ENCODE measurements around the gene TGM2. TPM values are rescaled to one million over a fixed set of nuclear protein-coding genes. Genes with fewer than 3 reads are reported as not detected.

The TGM2 gene
- polyA plus RNA-seq, 1 donor (not counting 4 experiments of a cell fraction or from before 2014, with no cell fraction given) = 18.7 TPM

- no peak overlapping the region for H3K27ac ChIP-seq (ENCODE audit: control insufficient read depth, insufficient read depth, low read length)
- no peak for FAIRE-seq
- DNase-seq (ENCODE audit: low read depth, low spot score) = no peak
- no peaks in the 10 kb centered on the region for H4K20me1 ChIP-seq (ENCODE audit: control insufficient read depth, extremely low read depth, insufficient read depth, low read length)
- H3K9ac ChIP-seq (ENCODE audit: control insufficient read depth, extremely low read depth, insufficient read depth, low read length) = no peak overlapping the region
- no peak for TF ChIP-seq EZH2 (IDR thresholded peaks at IDR 0.05; ENCODE audit: low read length)
- no peak for TF ChIP-seq CTCF (optimal IDR thresholded peaks at IDR 0.05 in 1 of 3, IDR thresholded peaks at IDR 0.05 in 1 of 3, conservative IDR thresholded peaks at IDR 0.05 in 1 of 3; ENCODE audit: extremely low read depth in 1 of 3, insufficient read depth in 2 of 3, low read length in 3 of 3)
- no peak overlapping the region for H2AFZ ChIP-seq (ENCODE audit: control insufficient read depth, low read length)
- no peak overlapping the region for H3K4me3 ChIP-seq (ENCODE audit: control insufficient read depth in 2 of 3, extremely low read depth in 1 of 3, insufficient read depth in 2 of 3, low read depth in 1 of 3, low read length in 3 of 3)
- no peaks in the 10 kb centered on the region for H3K79me2 ChIP-seq (ENCODE audit: control insufficient read depth, insufficient read depth, low read length)
- H3K9me1 ChIP-seq (ENCODE audit: control insufficient read depth, extremely low read depth, insufficient read depth, low read length) = no peaks in the 10 kb centered on the region
- no peak overlapping the region for H3K4me2 ChIP-seq (ENCODE audit: control insufficient read depth, extremely low read depth, insufficient read depth, low read depth, low read length)
- no peaks in the 10 kb centered on the region for H3K9me3 ChIP-seq (ENCODE audit: control insufficient read depth, low read depth, low read length)
- no peaks in the 10 kb centered on the region for H3K36me3 ChIP-seq (ENCODE audit: control insufficient read depth in 2 of 2, extremely low read depth in 1 of 2, insufficient read depth in 2 of 2, low read length in 2 of 2)
- H3K27me3 ChIP-seq (ENCODE audit: control insufficient read depth, extremely low read depth, insufficient read depth, low read length) = no peaks in the 10 kb centered on the region
- dilution Hi-C loops (cut with MboI; ENCODE audit: extremely low pct_ligation_motif_present, low sequenced_read_pairs) = no loop called here
- peaks cover 7% of the 10 kb centered on the region for H3K4me1 ChIP-seq (ENCODE audit: control insufficient read depth, extremely low read depth, insufficient read depth, low read length)
These were observed 43.5 kb upstream of the TGM2 start for GRCh38 chr20:38208523-38208922.

GRCh38 chr20:38208088-38208487 is 43.0 kb upstream of the TGM2 start:
- dilution Hi-C loops (cut with MboI; ENCODE audit: extremely low pct_ligation_motif_present, low sequenced_read_pairs) = no loop called here
- TF ChIP-seq CTCF (optimal IDR thresholded peaks at IDR 0.05 in 1 of 3, IDR thresholded peaks at IDR 0.05 in 1 of 3, conservative IDR thresholded peaks at IDR 0.05 in 1 of 3; ENCODE audit: extremely low read depth in 1 of 3, insufficient read depth in 2 of 3, low read length in 3 of 3) = no peak
- TF ChIP-seq EZH2 (IDR thresholded peaks at IDR 0.05; ENCODE audit: low read length) = no peak
- H3K4me2 ChIP-seq (ENCODE audit: control insufficient read depth, extremely low read depth, insufficient read depth, low read depth, low read length) = no peak overlapping the region

More at GRCh38 chr20:38208088-38208487, 43.0 kb upstream of the TGM2 start:
- H4K20me1 ChIP-seq (ENCODE audit: control insufficient read depth, extremely low read depth, insufficient read depth, low read length) = no peaks in the 10 kb centered on the region
- H3K4me1 ChIP-seq (ENCODE audit: control insufficient read depth, extremely low read depth, insufficient read depth, low read length) = peaks cover 7% of the 10 kb centered on the region
- FAIRE-seq (no peak), DNase-seq (ENCODE audit: low read depth, low spot score) (no peak)
- H3K36me3 ChIP-seq (ENCODE audit: control insufficient read depth in 2 of 2, extremely low read depth in 1 of 2, insufficient read depth in 2 of 2, low read length in 2 of 2) = no peaks in the 10 kb centered on the region
- no peak overlapping the region for H3K9ac ChIP-seq (ENCODE audit: control insufficient read depth, extremely low read depth, insufficient read depth, low read length)
- H3K4me3 ChIP-seq (ENCODE audit: control insufficient read depth in 2 of 3, extremely low read depth in 1 of 3, insufficient read depth in 2 of 3, low read depth in 1 of 3, low read length in 3 of 3) = no peak overlapping the region
- no peaks in the 10 kb centered on the region for H3K27me3 ChIP-seq (ENCODE audit: control insufficient read depth, extremely low read depth, insufficient read depth, low read length)
- no peak overlapping the region for H3K27ac ChIP-seq (ENCODE audit: control insufficient read depth, insufficient read depth, low read length)
- H2AFZ ChIP-seq (ENCODE audit: control insufficient read depth, low read length) = no peak overlapping the region
- H3K9me3 ChIP-seq (ENCODE audit: control insufficient read depth, low read depth, low read length) = no peaks in the 10 kb centered on the region
- no peaks in the 10 kb centered on the region for H3K9me1 ChIP-seq (ENCODE audit: control insufficient read depth, extremely low read depth, insufficient read depth, low read length)
- H3K79me2 ChIP-seq (ENCODE audit: control insufficient read depth, insufficient read depth, low read length) = no peaks in the 10 kb centered on the region
